Activated CD4-positive, alpha-beta memory T cell treated with anti-CD3 and anti-CD28 coated beads for 36 hours (primary cell): ENCODE measurements around the gene SIX6. TPM values are rescaled to one million over a fixed set of nuclear protein-coding genes. Genes with fewer than 3 reads are reported as not detected.

ENCODE experiments used
- CTCF ChIA-PET: fragments of 350-600 bp; sonication (Branson Sonifier 250); formaldehyde crosslinking; loops from one replicate; lab custom pipeline; 2021; ENCODE audit warnings: antibody characterized with exemption, inconsistent platforms; lab: Charles Lee
- POLR2A ChIA-PET: fragments of 350-600 bp; sonication (Branson Sonifier 250); formaldehyde crosslinking; loops from one replicate; lab custom pipeline; 2021; ENCODE audit warnings: antibody characterized with exemption; lab: Charles Lee
- DNase-seq: peaks from one replicate; pipeline ENCODE4 v3.0.0-alpha.2; 2020
- H3K27ac Mint-ChIP-seq: one replicate; pipeline ENCODE4 v1.8.0; 2021; ENCODE audit warnings: mixed read lengths
- H3K27me3 Mint-ChIP-seq: one replicate; pipeline ENCODE4 v1.8.0; 2021; ENCODE audit warnings: mixed read lengths
- H3K36me3 Mint-ChIP-seq: one replicate; pipeline ENCODE4 v1.8.0; 2021; ENCODE audit warnings: mixed read lengths
- H3K4me1 Mint-ChIP-seq: one replicate; pipeline ENCODE4 v1.8.0; 2021; ENCODE audit warnings: low read depth, mixed read lengths
- H3K4me3 Mint-ChIP-seq: one replicate; pipeline ENCODE4 v1.8.0; 2021; ENCODE audit warnings: mild to moderate bottlenecking, mixed read lengths
- H3K9me3 Mint-ChIP-seq: one replicate; pipeline ENCODE4 v1.8.0; 2021; ENCODE audit warnings: mixed read lengths
- intact Hi-C: fragments of 100-400 bp; cut with micrococcal nuclease; formaldehyde crosslinking; loops from one replicate; pipeline ENCODE4 v1.15.1; 2023
- total RNA-seq, 2 experiments: library from RNA; stranded (reverse); gene quantifications; one replicate each; pipeline ENCODE4 v1.2.3, GENCODE V29; 2021

SIX6 gene
- total RNA-seq, 2 experiments from 2014 or later: not detected

DNA sequence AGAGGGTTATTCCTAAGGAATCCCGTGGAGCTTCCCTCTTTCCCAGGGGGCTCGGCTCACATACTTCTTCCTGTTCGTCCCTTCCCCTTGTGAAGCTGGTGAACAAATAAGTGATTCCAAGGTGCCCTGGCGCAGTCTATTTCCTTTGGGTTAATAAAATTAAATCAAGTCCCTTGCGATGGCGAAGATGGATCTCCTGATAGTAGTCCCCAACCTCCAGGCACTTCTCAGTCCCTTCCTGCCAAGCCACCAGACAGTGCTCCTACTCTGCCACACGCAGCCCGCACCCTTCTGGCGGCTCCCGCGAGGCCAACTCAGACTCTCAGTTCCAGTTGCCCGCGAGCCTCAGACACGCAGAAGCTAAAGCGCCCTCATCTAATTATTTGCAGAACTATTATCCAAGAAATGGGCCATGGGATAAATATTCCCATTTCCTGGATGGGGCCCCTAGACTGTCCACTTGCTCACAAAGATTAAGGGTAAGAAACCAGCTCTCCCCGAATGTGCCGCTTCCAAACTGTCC lies 2.4 kb upstream of the SIX6 start:
- Mint-ChIP-seq H3K27me3 (peaks cover 65% of the 10 kb centered on the region), H3K9me3 (no peaks in the 10 kb centered on the region), H3K4me1 (peaks cover 22% of the 10 kb centered on the region), H3K27ac (no peak overlapping the region), H3K36me3 (no peaks in the 10 kb centered on the region), H3K4me3 (no peak overlapping the region)
- intact Hi-C loops: no loop called here
- ChIA-PET CTCF (interaction anchor here (0.6 kb wide), 1 partner anchor 118 kb away, joined by 4 read pairs; no protein-coding TSS in a partner anchor), POLR2A (no interaction called here)
- no peak for DNase-seq

DNA sequence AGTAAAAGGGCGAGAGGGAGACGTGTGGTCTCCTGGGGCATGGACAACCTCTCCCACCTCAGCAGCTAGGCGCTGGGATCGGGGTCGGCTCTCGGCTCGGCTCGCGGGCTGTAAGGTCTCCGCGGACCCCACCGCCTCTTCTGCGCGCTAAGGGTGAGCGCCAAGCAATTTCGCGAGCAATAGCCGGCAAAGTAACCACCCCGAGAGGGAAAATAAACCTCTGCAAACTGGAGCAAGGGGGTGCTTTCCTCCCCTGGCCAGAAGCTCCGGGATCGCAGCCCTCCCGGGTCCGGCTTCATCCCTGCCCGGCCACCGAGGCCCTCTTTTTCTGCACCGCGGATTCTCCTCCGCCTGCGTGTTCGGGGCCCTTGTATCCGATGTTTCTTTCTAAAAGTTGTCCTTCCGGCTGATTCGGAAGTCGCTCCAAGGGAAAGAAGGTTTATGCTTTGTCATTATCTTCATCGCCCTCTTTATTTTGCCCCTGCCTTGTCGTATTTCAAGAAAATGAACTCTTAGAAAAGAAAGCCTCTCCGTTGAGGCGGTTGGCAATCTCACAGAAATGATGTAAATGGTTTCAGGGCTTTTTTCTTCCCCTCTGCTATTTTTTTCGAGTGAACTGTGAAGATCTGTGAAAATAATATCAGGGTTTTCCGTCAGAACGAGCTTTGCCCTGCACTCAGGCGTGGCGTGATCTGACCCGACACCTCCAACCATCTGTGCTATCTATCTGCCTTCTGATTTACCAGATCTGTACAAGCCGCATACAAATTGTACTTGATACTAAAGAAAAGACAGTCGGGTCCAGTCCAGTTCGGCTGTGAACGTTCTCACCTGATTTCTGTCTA lies 1.7 kb upstream of the SIX6 start:
- Mint-ChIP-seq H3K36me3 (no peaks in the 10 kb centered on the region), H3K9me3 (no peaks in the 10 kb centered on the region), H3K4me1 (peaks cover 22% of the 10 kb centered on the region), H3K4me3 (no peak overlapping the region), H3K27ac (no peak overlapping the region), H3K27me3 (peaks cover 68% of the 10 kb centered on the region)
- no peak for DNase-seq
- ChIA-PET CTCF (no interaction called here), POLR2A (no interaction called here)
- intact Hi-C loops: no loop called here

DNA sequence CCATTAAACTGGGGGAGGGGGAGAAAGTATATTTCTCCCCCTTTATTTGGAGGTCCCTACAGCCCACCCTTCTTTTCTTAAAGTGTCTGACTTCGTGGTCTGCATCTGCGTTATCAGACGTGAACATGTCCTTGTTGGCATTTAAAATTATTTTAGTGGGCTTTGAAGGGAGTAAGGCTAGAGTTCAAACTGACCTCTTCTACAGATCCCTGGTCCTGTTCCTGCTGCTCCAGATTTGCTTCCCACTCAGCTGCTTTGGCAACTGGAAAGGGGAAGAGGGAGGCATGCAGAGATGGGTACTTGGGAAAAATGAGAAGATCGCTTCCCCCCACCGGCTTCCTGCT lies 611 bp upstream of the SIX6 start:
- intact Hi-C loops: no loop called here
- H3K27ac Mint-ChIP-seq: no peak overlapping the region
- no peaks in the 10 kb centered on the region for H3K9me3 Mint-ChIP-seq
- peaks cover 22% of the 10 kb centered on the region for H3K4me1 Mint-ChIP-seq
- H3K27me3 Mint-ChIP-seq: peaks cover 75% of the 10 kb centered on the region
- POLR2A ChIA-PET: no interaction called here
- CTCF ChIA-PET: no interaction called here
- no peak for DNase-seq
- no peaks in the 10 kb centered on the region for H3K36me3 Mint-ChIP-seq
- H3K4me3 Mint-ChIP-seq: no peak overlapping the region

DNA sequence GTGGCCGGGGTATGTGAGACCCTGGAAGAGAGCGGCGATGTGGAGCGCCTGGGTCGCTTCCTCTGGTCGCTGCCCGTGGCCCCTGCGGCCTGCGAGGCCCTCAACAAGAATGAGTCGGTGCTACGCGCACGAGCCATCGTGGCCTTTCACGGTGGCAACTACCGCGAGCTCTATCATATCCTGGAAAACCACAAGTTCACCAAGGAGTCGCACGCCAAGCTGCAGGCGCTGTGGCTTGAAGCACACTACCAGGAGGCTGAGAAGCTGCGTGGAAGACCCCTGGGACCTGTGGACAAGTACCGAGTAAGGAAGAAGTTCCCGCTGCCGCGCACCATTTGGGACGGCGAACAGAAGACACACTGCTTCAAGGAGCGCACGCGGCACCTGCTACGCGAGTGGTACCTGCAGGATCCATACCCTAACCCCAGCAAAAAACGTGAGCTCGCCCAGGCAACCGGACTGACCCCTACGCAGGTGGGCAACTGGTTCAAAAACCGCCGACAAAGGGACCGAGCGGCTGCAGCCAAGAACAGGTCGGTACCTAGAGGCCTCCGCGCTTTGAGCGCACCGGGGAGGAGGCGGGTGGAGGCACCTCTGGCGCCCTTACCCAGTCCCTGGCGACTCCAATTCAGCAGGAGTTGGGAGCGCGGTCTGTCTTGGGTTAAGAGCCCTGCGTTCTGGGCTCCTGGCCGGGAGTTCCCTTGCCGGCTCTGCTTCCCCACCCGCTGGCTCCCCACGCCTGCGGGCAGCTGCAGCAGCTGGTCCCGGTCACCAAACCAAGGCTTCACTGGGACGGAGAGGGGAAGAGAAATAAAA lies 700 bp downstream of the SIX6 start:
- H3K4me1 Mint-ChIP-seq: peaks cover 27% of the 10 kb centered on the region
- ChIA-PET POLR2A (no interaction called here), CTCF (interaction anchor here (1.1 kb wide), 1 partner anchor 147 kb away, joined by 3 read pairs; no protein-coding TSS in a partner anchor)
- H3K36me3 Mint-ChIP-seq: no peaks in the 10 kb centered on the region
- no peak overlapping the region for H3K4me3 Mint-ChIP-seq
- no peaks in the 10 kb centered on the region for H3K9me3 Mint-ChIP-seq
- H3K27me3 Mint-ChIP-seq: peaks cover 73% of the 10 kb centered on the region
- intact Hi-C loops: loop anchor here (2.0 kb wide), 1 partner anchor 141 kb away; no protein-coding TSS in a partner anchor
- H3K27ac Mint-ChIP-seq: no peak overlapping the region
- DNase-seq: peak; percentile 9

DNA sequence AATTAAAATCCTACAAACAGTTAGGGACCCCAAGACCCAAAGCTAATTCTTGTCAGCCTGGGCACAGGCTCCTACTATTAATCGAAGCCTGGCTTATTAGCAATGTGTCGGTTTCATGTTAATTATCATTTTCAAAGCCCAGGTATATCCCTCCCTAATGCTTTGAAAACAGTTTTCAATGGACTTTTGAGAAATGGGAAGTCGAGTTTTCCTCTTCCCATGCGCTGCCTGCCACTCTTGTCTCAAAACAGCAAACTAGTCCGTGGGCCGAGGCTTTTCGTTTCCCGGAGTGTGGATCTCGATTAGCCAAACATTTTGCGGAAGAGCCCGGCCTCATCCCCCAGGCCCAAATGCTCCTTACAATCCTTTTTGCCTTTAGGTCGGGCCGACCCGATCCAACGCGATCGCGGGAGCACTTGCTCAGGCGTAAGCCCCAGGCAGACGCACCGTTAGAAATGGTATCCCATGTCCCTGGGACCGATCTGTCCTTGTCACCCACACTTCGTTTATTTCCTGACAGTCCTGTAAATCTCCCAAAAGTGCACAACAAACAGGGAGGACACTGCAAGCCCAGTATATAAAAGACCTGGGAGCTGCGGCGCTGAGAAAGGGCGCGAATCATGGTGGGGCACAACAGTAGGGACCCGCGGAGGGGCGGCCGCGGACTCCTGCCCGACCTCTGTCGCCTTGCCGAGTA lies 1.5 kb downstream of the SIX6 start:
- Mint-ChIP-seq H3K4me1 (peaks cover 28% of the 10 kb centered on the region), H3K9me3 (no peaks in the 10 kb centered on the region), H3K4me3 (no peak overlapping the region), H3K27ac (no peak overlapping the region), H3K36me3 (no peaks in the 10 kb centered on the region), H3K27me3 (peaks cover 71% of the 10 kb centered on the region)
- no peak for DNase-seq
- intact Hi-C loops: loop anchor here (2.0 kb wide), 1 partner anchor 140 kb away; no protein-coding TSS in a partner anchor
- CTCF ChIA-PET: interaction anchor here (1.1 kb wide), 1 partner anchor 146 kb away, joined by 3 read pairs; no protein-coding TSS in a partner anchor
- POLR2A ChIA-PET: no interaction called here

DNA sequence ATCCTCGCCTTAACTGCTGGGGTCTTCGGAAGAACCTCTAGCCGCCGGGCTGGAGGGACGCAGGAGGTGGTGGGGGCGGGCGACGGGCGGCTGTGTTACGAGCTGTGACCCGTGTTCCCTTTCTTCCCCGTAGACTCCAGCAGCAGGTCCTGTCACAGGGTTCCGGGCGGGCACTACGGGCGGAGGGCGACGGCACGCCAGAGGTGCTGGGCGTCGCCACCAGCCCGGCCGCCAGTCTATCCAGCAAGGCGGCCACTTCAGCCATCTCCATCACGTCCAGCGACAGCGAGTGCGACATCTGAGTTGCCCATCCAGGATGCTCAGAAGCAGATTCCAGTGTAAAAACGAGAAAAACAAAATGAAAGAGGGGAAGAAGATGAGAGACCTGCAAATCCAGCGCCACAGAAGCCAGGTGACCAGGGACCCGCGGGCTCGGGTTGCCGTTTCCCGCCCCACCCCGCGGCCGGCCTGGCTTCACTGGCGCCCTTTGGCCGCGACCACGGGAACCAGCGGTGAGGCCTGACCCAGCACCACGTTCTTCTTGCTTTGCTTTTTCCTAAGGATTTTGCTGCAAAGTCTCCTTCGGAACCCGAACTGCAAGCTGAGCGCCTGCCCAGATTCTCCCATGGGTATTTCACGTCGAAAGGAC lies 2.1 kb downstream of the SIX6 start:
- Mint-ChIP-seq H3K27ac (no peak overlapping the region), H3K4me1 (peaks cover 30% of the 10 kb centered on the region), H3K9me3 (no peaks in the 10 kb centered on the region), H3K4me3 (no peak overlapping the region), H3K36me3 (peaks cover under 1% of the 10 kb centered on the region), H3K27me3 (peaks cover 68% of the 10 kb centered on the region)
- intact Hi-C loops: loop anchor here (2.0 kb wide), 1 partner anchor 140 kb away; no protein-coding TSS in a partner anchor
- no peak for DNase-seq
- ChIA-PET CTCF (no interaction called here), POLR2A (no interaction called here)

DNA sequence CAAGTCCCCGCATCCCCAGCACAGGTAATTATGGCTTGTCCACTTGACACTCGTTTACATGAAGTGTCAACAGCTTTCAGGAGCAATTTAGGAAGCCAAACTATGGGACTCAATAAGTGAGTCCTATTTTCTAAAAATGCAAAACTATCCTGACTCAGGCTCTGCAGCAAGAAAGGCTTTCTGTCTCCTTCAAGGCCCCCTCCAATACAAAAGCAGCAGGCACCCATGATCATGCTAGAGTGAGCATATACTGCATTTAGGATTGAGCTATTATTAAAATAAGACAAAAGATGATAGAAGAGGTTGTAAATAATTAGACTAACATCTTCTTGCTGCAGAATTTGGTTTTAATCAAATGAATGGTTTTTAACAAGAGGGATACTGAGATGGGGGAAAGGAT lies 3.2 kb downstream of the SIX6 start:
- CTCF ChIA-PET: no interaction called here
- peaks cover 2% of the 10 kb centered on the region for H3K36me3 Mint-ChIP-seq

DNA sequence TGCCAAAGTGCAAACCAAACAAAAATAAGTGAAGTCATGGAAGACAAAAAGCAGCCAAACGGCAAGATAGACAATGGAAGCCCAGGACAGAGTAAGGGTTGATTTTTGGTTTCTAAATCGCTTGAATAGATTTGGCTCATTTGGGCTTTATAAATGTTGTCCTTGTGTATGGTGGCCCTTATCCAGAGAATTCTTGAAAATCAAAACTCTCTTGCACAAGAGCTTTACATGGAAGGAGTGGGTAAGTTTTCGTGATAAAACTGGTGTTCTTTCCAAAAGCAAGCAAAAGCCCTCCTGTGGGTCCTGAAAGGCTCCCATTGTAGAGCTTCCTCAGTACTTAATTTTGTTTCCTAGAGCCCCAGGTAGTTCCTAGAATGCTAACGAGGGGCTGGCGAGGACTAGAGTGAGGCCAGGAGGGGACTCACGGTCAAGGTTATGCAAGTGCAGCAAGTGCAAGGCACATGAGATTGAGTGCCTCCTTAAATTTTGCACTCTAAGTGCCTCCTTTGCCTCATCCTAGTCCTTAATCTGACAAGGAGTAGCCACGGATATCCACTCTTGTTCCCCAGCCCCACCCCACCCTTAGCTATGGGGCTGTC lies 4.1 kb downstream of the SIX6 start:
- POLR2A ChIA-PET: no interaction called here
- no peak overlapping the region for H3K27ac Mint-ChIP-seq
- no peak for DNase-seq
- peaks cover 27% of the 10 kb centered on the region for H3K4me1 Mint-ChIP-seq
- H3K36me3 Mint-ChIP-seq: peaks cover 2% of the 10 kb centered on the region
- H3K4me3 Mint-ChIP-seq: no peak overlapping the region
- H3K9me3 Mint-ChIP-seq: no peaks in the 10 kb centered on the region
- CTCF ChIA-PET: interaction anchor here (1.6 kb wide), 1 partner anchor 163 kb away, joined by 5 read pairs; no protein-coding TSS in a partner anchor
- intact Hi-C loops: no loop called here
- peaks cover 62% of the 10 kb centered on the region for H3K27me3 Mint-ChIP-seq

More for the DNA sequence above, 3.2 kb downstream of the SIX6 start:
- peaks cover 32% of the 10 kb centered on the region for H3K4me1 Mint-ChIP-seq
- no peak overlapping the region for H3K27ac Mint-ChIP-seq
- intact Hi-C loops: no loop called here
- DNase-seq: no peak
- peaks cover 66% of the 10 kb centered on the region for H3K27me3 Mint-ChIP-seq
- no peak overlapping the region for H3K4me3 Mint-ChIP-seq
- POLR2A ChIA-PET: no interaction called here
- H3K9me3 Mint-ChIP-seq: no peaks in the 10 kb centered on the region

DNA sequence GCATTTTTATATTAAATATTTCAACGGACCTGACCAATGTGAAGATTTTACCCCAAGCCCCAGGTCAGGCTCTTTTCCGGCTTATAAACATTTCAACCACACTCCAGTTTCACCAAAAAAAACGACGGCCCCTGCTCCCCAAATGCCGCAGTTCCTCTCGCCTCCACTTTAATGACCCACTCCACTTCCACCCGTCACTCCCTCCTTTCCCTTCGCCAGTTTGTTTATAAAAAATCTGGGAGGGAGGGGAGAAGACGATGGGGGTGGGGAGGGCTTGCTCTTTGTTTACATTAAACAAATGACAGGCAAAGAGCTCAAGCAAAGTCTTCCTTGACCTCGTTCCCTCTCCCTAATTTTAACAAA lies 5.4 kb downstream of the SIX6 start:
- ChIA-PET CTCF (interaction anchor here (1.0 to 1.6 kb wide), 2 partner anchors 165 to 166 kb away, joined by 3 to 5 read pairs; no protein-coding TSS in a partner anchor), POLR2A (no interaction called here)
- Mint-ChIP-seq H3K4me1 (peaks cover 22% of the 10 kb centered on the region), H3K27ac (no peak overlapping the region), H3K9me3 (no peaks in the 10 kb centered on the region), H3K27me3 (peaks cover 53% of the 10 kb centered on the region), H3K4me3 (peak overlapping the region; percentile 26), H3K36me3 (peaks cover 2% of the 10 kb centered on the region)
- no peak for DNase-seq
- intact Hi-C loops: no loop called here

DNA sequence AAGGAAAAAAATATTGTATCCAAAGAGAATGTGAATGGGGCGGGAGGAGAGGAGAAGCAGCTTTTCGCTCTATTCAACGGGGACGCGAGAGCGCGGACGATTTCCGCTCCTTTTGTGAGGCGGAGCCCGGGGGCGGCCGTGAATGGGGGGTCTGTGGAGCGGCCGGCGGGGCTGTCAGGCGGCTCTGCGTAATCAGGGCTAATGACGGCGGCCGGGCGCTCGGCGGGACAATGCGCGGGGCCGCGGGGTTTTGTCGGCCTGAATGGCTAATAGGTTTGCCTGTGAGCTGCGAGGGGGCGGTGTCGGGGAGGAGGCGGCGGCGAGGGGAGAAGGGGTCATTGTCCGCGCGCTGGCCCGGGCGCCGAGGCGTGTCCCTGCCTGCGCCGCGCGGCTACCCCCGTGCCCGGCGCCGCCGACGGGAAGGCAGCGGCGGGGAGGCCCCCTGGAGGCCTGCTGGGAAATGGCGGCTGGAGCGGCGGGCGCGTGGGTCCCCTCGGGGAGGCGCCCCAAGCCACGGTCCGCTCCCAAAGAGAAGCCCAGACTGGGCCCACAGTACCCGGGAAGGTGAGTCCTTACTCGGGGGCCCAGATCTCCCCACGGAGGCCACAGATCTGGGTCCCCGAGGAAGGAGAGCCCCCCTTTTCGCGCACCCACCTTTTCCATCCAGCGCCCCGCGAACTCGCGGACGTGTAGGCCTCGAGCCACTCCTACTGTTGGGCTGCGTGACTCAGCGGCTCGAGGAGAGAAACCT lies 6.0 kb downstream of the SIX6 start:
- Mint-ChIP-seq H3K9me3 (no peaks in the 10 kb centered on the region), H3K36me3 (peaks cover 2% of the 10 kb centered on the region), H3K27me3 (peaks cover 47% of the 10 kb centered on the region), H3K4me1 (peaks cover 19% of the 10 kb centered on the region), H3K27ac (no peak overlapping the region), H3K4me3 (peak overlapping the region; percentile 26)
- CTCF ChIA-PET: interaction anchor here (1.0 to 1.6 kb wide), 2 partner anchors 165 to 167 kb away, joined by 3 to 5 read pairs; no protein-coding TSS in a partner anchor
- POLR2A ChIA-PET: no interaction called here
- peak; percentile 30 for DNase-seq
- intact Hi-C loops: no loop called here
